Measurements from ENCODE around the gene LAMP1. TPM values are rescaled to one million over a fixed set of nuclear protein-coding genes. Genes with fewer than 3 reads are reported as not detected.
"Not testable (repeated sequence)": the region's sequence is repeated elsewhere in the genome, so short reads cannot be mapped to it uniquely, and the experiment has no call there.

The LAMP1 gene
- total RNA-seq, 4 donors from 2014 or later = 42.1 to 236 (median 191) TPM

- Histone ChIP-seq H3K36me3 (peaks cover 0 to 5% (median 0%) of the 10 kb centered on the region in 3 donors), H3K27ac (peak overlapping the region in 1 of 4 donors; percentile 49), H3K4me3 (no peak overlapping the region), H3K4me1 (peaks cover 0 to 28% (median 0%) of the 10 kb centered on the region in 4 donors), H3K27me3 (no peaks in the 10 kb centered on the region), H3K9me3 (no peaks in the 10 kb centered on the region)
- TF ChIP-seq POLR2A (IDR thresholded peaks at IDR 0.05) (no peak), CTCF (IDR thresholded peaks at IDR 0.05) (no peak)
- DNase-seq = peak in 1 of 3 donors; percentile 55
Observed at GRCh38 chr13:113299951-113300350, 2.9 kb downstream of the LAMP1 start.

GRCh38 chr13:113302986-113303385 lies 5.9 kb downstream of the LAMP1 start:
- Histone ChIP-seq H3K27ac (no peak overlapping the region), H3K9me3 (no peaks in the 10 kb centered on the region), H3K36me3 (peaks cover 0 to 5% (median 0%) of the 10 kb centered on the region in 3 donors), H3K4me1 (peaks cover 0 to 22% (median 0%) of the 10 kb centered on the region in 4 donors), H3K4me3 (no peak overlapping the region), H3K27me3 (no peaks in the 10 kb centered on the region)
- DNase-seq = no peak
- TF ChIP-seq CTCF (IDR thresholded peaks at IDR 0.05) = no peak
- no peak for TF ChIP-seq POLR2A (IDR thresholded peaks at IDR 0.05)

GRCh38 chr13:113304121-113304520 lies 7.1 kb downstream of the LAMP1 start:
- Histone ChIP-seq H3K36me3 (peaks cover 0 to 6% (median 0%) of the 10 kb centered on the region in 3 donors), H3K27ac (no peak overlapping the region), H3K4me3 (no peak overlapping the region), H3K9me3 (no peaks in the 10 kb centered on the region), H3K27me3 (no peaks in the 10 kb centered on the region), H3K4me1 (peaks cover 0 to 11% (median 0%) of the 10 kb centered on the region in 4 donors)
- no peak for DNase-seq
- no peak for TF ChIP-seq POLR2A (IDR thresholded peaks at IDR 0.05)
- TF ChIP-seq CTCF (IDR thresholded peaks at IDR 0.05) = no peak

GRCh38 chr13:113305208-113305607 lies 8.2 kb downstream of the LAMP1 start:
- no peak for TF ChIP-seq POLR2A (IDR thresholded peaks at IDR 0.05)
- TF ChIP-seq CTCF (IDR thresholded peaks at IDR 0.05) = no peak
- no peaks in the 10 kb centered on the region for H3K27me3 ChIP-seq

GRCh38 chr13:113307491-113307890 lies 10.5 kb downstream of the LAMP1 start:
- no peaks in the 10 kb centered on the region for H3K9me3 ChIP-seq
- no peak for DNase-seq
- H3K36me3 ChIP-seq = peaks cover 0 to 40% (median 0%) of the 10 kb centered on the region in 3 donors
- no peak overlapping the region for H3K27ac ChIP-seq
- no peaks in the 10 kb centered on the region for H3K27me3 ChIP-seq
- no peaks in the 10 kb centered on the region for H3K4me1 ChIP-seq
- TF ChIP-seq CTCF (IDR thresholded peaks at IDR 0.05) (no peak), POLR2A (IDR thresholded peaks at IDR 0.05) (no peak)
- H3K4me3 ChIP-seq = no peak overlapping the region

More at GRCh38 chr13:113305208-113305607, 8.2 kb downstream of the LAMP1 start:
- Histone ChIP-seq H3K9me3 (no peaks in the 10 kb centered on the region), H3K4me3 (no peak overlapping the region), H3K36me3 (peaks cover 0 to 17% (median 0%) of the 10 kb centered on the region in 3 donors), H3K4me1 (peaks cover 0 to under 1% (median 0%) of the 10 kb centered on the region in 4 donors), H3K27ac (no peak overlapping the region)
- DNase-seq = no peak

GRCh38 chr13:113309473-113309872 lies 12.4 kb downstream of the LAMP1 start:
- no peak for DNase-seq
- no peaks in the 10 kb centered on the region for H3K4me1 ChIP-seq
- no peaks in the 10 kb centered on the region for H3K27me3 ChIP-seq
- no peaks in the 10 kb centered on the region for H3K9me3 ChIP-seq
- H3K27ac ChIP-seq = no peak overlapping the region
- no peak overlapping the region for H3K4me3 ChIP-seq
- TF ChIP-seq CTCF (IDR thresholded peaks at IDR 0.05) = no peak
- no peak for TF ChIP-seq POLR2A (IDR thresholded peaks at IDR 0.05)
- H3K36me3 ChIP-seq = peaks cover 0 to 45% (median 0%) of the 10 kb centered on the region in 3 donors

- H3K4me3 ChIP-seq, H3K27me3 ChIP-seq, H3K27ac ChIP-seq, H3K4me1 ChIP-seq, H3K9me3 ChIP-seq, DNase-seq: not testable (repeated sequence)
- peaks cover 0 to 72% (median 0%) of the 10 kb centered on the region in 3 donors for H3K36me3 ChIP-seq
Observed at GRCh38 chr13:113314112-113314511, 17.1 kb downstream of the LAMP1 start.

- H3K27me3 ChIP-seq, H3K27ac ChIP-seq: not testable (repeated sequence)
- H3K36me3 ChIP-seq = peaks cover 0 to 72% (median 0%) of the 10 kb centered on the region in 3 donors
Observed at GRCh38 chr13:113314895-113315470, 17.9 kb downstream of the LAMP1 start.

More at GRCh38 chr13:113314895-113315470, 17.9 kb downstream of the LAMP1 start:
- not testable (repeated sequence) for H3K9me3 ChIP-seq, H3K4me1 ChIP-seq, DNase-seq, H3K4me3 ChIP-seq

Measured in Peyer's patch (tissue), 4 donors.